Measurements from ENCODE around the gene PLEKHS1.
"Not testable (repeated sequence)": the region's sequence is repeated elsewhere in the genome, so short reads cannot be mapped to it uniquely, and the experiment has no call there.

PLEKHS1 gene

DNA sequence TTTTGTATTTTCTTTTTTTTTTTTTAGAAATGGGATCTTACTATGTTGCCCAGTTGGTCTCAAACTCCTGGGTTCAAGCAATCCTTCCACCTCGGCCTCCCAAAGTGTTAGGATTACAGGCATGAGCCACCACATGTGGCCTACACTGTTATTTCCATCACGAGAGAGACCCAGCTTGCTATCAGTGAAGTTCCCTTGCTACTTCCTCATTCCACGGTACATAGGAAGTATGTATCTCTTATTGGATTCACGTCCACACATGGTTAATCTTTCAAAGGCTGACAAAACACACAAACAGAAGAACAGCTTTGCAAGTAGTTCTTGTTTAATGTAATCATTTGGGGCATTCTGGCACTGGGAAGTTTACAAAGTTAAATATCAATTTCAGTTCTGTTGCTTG, 51.5 kb downstream of the PLEKHS1 start:
- DNase-seq = no peak

DNA sequence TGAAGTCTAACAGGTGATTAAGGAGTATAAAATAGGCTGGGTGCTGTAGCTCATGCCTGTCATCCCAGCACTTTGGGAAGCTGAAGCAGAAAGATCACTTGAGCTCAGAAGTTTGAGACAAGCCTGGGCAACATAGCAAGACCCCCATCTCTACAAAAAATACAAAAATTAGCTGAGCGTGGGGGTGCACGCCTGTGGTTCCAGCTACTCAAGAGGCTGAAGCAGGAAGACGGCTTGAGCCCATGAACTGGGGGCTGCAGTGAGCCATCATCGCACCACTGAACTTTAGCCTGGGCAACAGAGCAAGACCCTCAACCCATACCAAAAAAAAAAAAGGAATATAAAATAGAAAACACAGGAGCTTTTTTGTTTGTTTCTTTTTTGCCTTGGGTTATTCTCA, 55.0 kb downstream of the PLEKHS1 start:
- no peak for DNase-seq

DNA sequence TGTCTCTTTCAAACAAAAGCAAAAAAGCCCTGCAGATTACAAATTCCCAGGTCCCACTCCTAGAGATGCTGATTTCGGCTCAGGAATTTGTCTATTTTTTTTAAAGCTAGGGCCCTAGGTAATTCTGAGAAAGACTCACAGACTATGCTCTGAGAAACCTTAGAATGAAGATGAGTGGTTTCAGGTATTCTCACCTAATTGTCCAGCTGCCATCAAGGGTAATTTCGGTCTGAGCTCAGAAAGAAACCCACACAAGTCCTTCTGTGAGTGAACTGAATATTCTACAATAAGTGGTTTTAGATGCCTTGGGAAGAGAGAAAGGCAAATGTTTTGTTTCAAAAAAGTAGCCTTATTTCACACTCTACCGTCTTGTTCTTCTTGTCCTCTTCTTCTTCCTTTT, 56.7 kb downstream of the PLEKHS1 start:
- DNase-seq = no peak

- not testable (repeated sequence) for DNase-seq
Measured at GRCh38 chr10:113814700-113815099, 63.2 kb downstream of the PLEKHS1 start.

GRCh38 chr10:113819989-113820388, 68.5 kb downstream of the PLEKHS1 start:
- DNase-seq = no peak

GRCh38 chr10:113820507-113820906, 69.0 kb downstream of the PLEKHS1 start:
- DNase-seq = no peak

DNA sequence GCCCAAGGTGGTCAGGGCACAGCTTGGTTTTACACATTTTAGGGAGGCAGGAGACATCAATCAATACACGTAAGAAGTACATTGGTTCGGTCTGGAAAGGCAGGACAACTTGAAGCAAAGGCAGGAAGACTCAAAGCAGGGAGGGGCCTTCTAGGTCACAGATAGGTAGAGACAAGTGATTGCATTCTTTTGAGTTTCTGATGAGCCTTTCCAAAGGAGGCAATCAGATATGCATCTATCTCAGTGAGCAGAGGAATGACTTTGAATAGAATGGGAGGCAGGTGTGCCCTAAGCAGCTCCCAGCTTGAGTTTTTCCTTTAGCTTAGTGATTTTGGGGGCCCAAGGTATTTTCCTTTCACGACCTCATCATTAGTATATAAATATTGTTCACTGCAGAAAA, 69.8 kb downstream of the PLEKHS1 start:
- DNase-seq = not testable (repeated sequence)

DNA sequence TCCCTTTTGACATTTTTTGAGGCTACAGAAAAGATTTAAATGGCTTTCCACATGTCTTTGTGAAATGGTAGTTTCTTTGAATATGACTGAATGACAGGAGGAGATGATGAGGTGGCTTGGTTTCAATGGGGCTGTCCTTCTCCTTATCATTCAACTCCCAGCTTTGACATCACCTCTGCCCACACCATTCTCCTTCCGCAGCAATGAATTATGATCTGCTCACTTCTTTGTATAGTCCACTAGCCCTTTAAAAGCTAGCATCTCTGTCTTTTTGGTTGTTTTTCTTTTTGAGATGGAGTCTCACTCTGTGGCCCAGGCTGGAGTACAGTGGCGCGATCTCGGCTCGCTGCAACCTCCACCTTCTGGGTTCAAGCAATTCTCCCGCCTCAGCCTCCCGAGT, 70.7 kb downstream of the PLEKHS1 start:
- no peak for DNase-seq

- DNase-seq = no peak
Measured at GRCh38 chr10:113823389-113823788, 71.9 kb downstream of the PLEKHS1 start.

DNA sequence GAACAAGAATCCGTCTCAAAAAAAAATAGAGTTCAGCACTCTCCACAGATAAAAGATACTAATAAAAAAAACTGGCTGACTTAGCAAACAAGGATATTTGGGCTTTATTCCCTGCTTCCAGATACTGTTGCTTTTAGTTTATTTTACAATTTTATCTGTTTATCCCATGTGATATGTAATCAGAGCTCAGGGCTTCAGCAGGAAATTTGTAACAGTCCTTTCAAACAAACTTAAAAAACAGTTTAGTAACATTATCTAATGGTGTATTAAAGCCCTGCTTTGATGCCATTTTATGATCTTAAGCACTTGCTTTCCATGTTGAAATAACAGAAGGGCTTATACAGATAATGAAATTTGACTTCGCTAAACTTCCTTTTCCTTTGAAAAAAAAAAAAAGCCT, 74.3 kb downstream of the PLEKHS1 start:
- no peak for DNase-seq

GRCh38 chr10:113828567-113828966, 77.1 kb downstream of the PLEKHS1 start:
- DNase-seq = not testable (repeated sequence)

All from activated CD4-positive, alpha-beta T cell treated with anti-CD3 and anti-CD28 coated beads for 4 hours (primary cell).